Epithelial cell of esophagus (primary cell): ENCODE data around the gene FAM162B.

ENCODE experiments used
- DNase-seq: peaks from one replicate; pipeline ENCODE4 v3.0.0; 2010; ENCODE audit warnings: low read depth
- H3K4me3 ChIP-seq: 2 replicates; pipeline ENCODE4 v1.5.1; 2011; ENCODE audit warnings: mild to moderate bottlenecking, low read length, control low read depth
- TF ChIP-seq, protein P1 (sequence below): IDR thresholded peaks from 2 replicates; pipeline ENCODE4 v1.5.1; 2011; ENCODE audit warnings: low read depth, mild to moderate bottlenecking, low read length, control low read depth, inconsistent platforms; ENCODE audit not compliant: insufficient read depth; ENCODE audit errors: missing control alignments

The FAM162B gene

GRCh38 chr6:116779573-116780164 is 14.2 kb upstream of the FAM162B start:
- H3K4me3 ChIP-seq = no peak overlapping the region
- DNase-seq = peak; percentile 36
- TF ChIP-seq, protein P1, sequence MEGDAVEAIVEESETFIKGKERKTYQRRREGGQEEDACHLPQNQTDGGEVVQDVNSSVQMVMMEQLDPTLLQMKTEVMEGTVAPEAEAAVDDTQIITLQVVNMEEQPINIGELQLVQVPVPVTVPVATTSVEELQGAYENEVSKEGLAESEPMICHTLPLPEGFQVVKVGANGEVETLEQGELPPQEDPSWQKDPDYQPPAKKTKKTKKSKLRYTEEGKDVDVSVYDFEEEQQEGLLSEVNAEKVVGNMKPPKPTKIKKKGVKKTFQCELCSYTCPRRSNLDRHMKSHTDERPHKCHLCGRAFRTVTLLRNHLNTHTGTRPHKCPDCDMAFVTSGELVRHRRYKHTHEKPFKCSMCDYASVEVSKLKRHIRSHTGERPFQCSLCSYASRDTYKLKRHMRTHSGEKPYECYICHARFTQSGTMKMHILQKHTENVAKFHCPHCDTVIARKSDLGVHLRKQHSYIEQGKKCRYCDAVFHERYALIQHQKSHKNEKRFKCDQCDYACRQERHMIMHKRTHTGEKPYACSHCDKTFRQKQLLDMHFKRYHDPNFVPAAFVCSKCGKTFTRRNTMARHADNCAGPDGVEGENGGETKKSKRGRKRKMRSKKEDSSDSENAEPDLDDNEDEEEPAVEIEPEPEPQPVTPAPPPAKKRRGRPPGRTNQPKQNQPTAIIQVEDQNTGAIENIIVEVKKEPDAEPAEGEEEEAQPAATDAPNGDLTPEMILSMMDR = peak; percentile 26

- H3K4me3 ChIP-seq = no peak overlapping the region
- TF ChIP-seq, protein P1 = no peak
- DNase-seq = no peak
Observed at GRCh38 chr6:116773886-116774285, 8.4 kb upstream of the FAM162B start.

DNA sequence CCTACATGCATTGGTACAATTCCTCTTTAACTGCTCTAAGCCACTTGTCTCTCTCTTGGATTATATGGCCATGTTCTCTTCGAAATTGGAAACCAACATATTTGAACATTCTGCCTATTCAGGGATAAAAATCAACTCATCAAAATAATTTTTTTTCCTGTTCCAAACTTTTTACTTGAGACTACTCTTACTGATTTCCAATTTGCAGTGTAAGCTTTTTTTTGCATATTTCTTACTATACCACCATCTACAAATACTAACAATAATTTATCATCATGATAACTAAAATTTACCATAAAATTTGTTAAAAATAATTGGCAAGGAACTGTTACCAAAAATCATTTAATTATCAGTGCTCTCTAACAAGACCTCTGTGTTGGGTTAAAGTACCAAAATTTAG is 6.9 kb upstream of the FAM162B start:
- no peak overlapping the region for H3K4me3 ChIP-seq

GRCh38 chr6:116767715-116768114 is 2.2 kb upstream of the FAM162B start:
- no peak overlapping the region for H3K4me3 ChIP-seq
- DNase-seq = no peak
- TF ChIP-seq, protein P1 = no peak

More for the DNA sequence above, 6.9 kb upstream of the FAM162B start:
- no peak for DNase-seq
- TF ChIP-seq, protein P1 = no peak

DNA sequence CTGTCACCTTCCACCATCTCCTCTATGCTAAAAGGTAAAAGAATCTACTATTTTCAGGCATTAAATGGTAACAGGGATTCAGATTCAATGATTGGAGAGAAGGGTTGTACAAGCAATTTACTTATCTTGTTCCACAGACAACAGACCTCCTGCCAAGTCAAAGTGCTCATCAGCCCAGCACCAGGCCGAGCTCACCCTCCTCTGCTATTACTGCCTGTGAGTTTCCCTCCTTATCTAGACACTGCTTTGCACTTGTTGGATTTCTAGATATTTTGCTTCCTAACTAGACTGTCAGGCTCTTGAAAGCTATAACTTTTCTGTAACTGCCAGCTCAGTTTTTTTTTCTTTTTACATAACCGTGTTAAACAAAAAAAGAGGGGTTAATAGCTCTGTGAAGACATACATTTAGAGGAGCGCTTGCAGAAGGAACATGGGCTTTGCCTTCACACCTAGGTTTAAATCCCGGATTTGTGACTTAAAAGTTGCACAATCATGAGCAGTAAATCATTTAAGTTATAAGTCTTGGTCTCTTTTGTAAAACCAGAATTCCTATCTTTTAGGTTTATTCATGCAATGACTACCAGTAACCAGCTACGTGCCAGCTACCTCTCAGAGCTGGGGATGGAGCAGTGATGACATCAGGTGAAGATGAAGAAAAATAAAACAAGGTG is 1.1 kb upstream of the FAM162B start:
- TF ChIP-seq, protein P1 = no peak
- no peak for DNase-seq
- H3K4me3 ChIP-seq = no peak overlapping the region

DNA sequence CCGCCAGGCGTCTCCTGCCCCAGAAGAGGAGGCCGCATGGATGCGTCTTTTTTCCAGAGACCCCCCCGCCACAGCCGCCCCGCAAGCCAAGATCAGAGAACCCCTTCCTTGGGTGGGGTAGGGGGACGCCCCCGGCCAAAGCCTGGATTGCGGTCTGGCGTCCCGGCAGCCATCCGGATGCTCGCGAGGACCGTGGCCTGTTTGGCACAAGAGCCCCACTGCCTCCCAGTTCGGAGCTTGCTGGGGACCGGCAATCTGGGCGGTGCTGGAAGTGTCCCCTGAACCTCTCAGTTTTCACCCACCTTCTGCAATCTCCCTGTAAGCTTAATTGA is 924 bp downstream of the FAM162B start:
- DNase-seq = no peak
- peak overlapping the region; percentile 22 for H3K4me3 ChIP-seq
- TF ChIP-seq, protein P1 = no peak
